GM19395 (cell line): Measurements from ENCODE around the gene NECTIN2.
A peak's percentile ranks its signal among the peaks of the same experiment; 100 is the strongest.
"Not testable (repeated sequence)": the region's sequence is repeated elsewhere in the genome, so short reads cannot be mapped to it uniquely, and the experiment has no call there.

Source experiments
- ATAC-seq: cut with Tn5 transposase; IDR thresholded peaks from one replicate; pipeline ENCODE4 v1.9.1; 2021; ENCODE audit warnings: mild to moderate bottlenecking, moderate library complexity; ENCODE audit not compliant: unreplicated experiment

The NECTIN2 gene

GRCh38 chr19:44882063-44882462 is 36.0 kb downstream of the NECTIN2 start:
- no peak for ATAC-seq

- not testable (repeated sequence) for ATAC-seq
These were observed 36.7 kb downstream of the NECTIN2 start for GRCh38 chr19:44882619-44883397.

- ATAC-seq = no peak
These were observed 37.8 kb downstream of the NECTIN2 start for GRCh38 chr19:44883922-44884321.

- no peak for ATAC-seq
These were observed 38.5 kb downstream of the NECTIN2 start for GRCh38 chr19:44884566-44884965.

- ATAC-seq = no peak
These were observed 40.0 kb downstream of the NECTIN2 start for GRCh38 chr19:44886141-44886540.

GRCh38 chr19:44887648-44888047 is 41.6 kb downstream of the NECTIN2 start:
- ATAC-seq = no peak

GRCh38 chr19:44888335-44888734 is 42.2 kb downstream of the NECTIN2 start:
- ATAC-seq = not testable (repeated sequence)

GRCh38 chr19:44889830-44890365 is 43.8 kb downstream of the NECTIN2 start:
- no peak for ATAC-seq

- ATAC-seq = peak; percentile 83
These were observed 44.4 kb downstream of the NECTIN2 start for GRCh38 chr19:44890366-44891015.

- peak; percentile 66 for ATAC-seq
These were observed 45.2 kb downstream of the NECTIN2 start, which contains the start of gene TOMM40 for GRCh38 chr19:44891016-44891882. TSS of gene TOMM40 (plus strand) at chr19:44891254. CDS start at chr19:44891416, 162 bp downstream.

GRCh38 chr19:44892932-44893331 is 46.8 kb downstream of the NECTIN2 start:
- ATAC-seq = no peak

GRCh38 chr19:44893332-44894051 is 47.4 kb downstream of the NECTIN2 start:
- no peak for ATAC-seq

- no peak for ATAC-seq
These were observed 47.9 kb downstream of the NECTIN2 start for GRCh38 chr19:44894052-44894400.

GRCh38 chr19:44894946-44895345 is 48.8 kb downstream of the NECTIN2 start:
- no peak for ATAC-seq

GRCh38 chr19:44897835-44898234 is 51.7 kb downstream of the NECTIN2 start:
- no peak for ATAC-seq

- ATAC-seq = no peak
These were observed 54.5 kb downstream of the NECTIN2 start for GRCh38 chr19:44900328-44901244.

GRCh38 chr19:44903216-44903601 is 57.1 kb downstream of the NECTIN2 start:
- no peak for ATAC-seq

GRCh38 chr19:44903602-44904425 is 57.7 kb downstream of the NECTIN2 start:
- ATAC-seq = no peak
